ENCODE data around the gene POLDIP2. TPM values are rescaled to one million over a fixed set of nuclear protein-coding genes. Genes with fewer than 3 reads are reported as not detected.

The POLDIP2 gene
- total RNA-seq, 2 experiments from 2014 or later, result 22.1 to 23.9 TPM

- Histone ChIP-seq H3K27ac (ENCODE audit: low read depth in 1 of 2, low read length in 2 of 2) (no peak overlapping the region), H3K4me3 (ENCODE audit: low read length) (peak overlapping the region; percentile 59)
- peaks cover 5% of the 10 kb centered on the region for H3K4me1 Mint-ChIP-seq (ENCODE audit: low read depth)
Measured at GRCh38 chr17:28404812-28405570, 47.7 kb upstream of the POLDIP2 start.

GRCh38 chr17:28404461-28404811 lies 47.1 kb upstream of the POLDIP2 start:
- POLR2A ChIA-PET, result interaction anchor here (1.1 to 2.5 kb wide), 2 partner anchors 12 to 19 kb away, joined by 5 to 8 read pairs; no protein-coding TSS in a partner anchor
- H3K9me3 Mint-ChIP-seq, result no peaks in the 10 kb centered on the region
- no peak overlapping the region for H3K4me3 ChIP-seq (ENCODE audit: low read length)

More at GRCh38 chr17:28404812-28405570, 47.7 kb upstream of the POLDIP2 start:
- H3K36me3 Mint-ChIP-seq (ENCODE audit: low read depth), result no peaks in the 10 kb centered on the region
- no peak for TF ChIP-seq CTCF (IDR thresholded peaks at IDR 0.05)
- Histone ChIP-seq H3K4me1 (ENCODE audit: insufficient read depth, low read length) (peaks cover 24% of the 10 kb centered on the region), H3K27me3 (ENCODE audit: control insufficient read depth in 1 of 2, insufficient read depth in 2 of 2, low read length in 2 of 2) (peaks cover 5 to 8% of the 10 kb centered on the region in 2 experiments), H3K9me3 (ENCODE audit: control insufficient read depth in 1 of 2, insufficient read depth in 1 of 2, low read length in 2 of 2) (no peaks in the 10 kb centered on the region), H3K36me3 (ENCODE audit: insufficient read depth, low read length) (peaks cover 4% of the 10 kb centered on the region)
- intact Hi-C loops (cut with DNase I, micrococcal nuclease), result no loop called here
- no peak overlapping the region for H3K27ac Mint-ChIP-seq
- peak overlapping the region; percentile 82 for H3K4me3 Mint-ChIP-seq
- ATAC-seq (ENCODE audit: poor library complexity), result no peak
- no peak for DNase-seq
- peaks cover 23% of the 10 kb centered on the region for H3K27me3 Mint-ChIP-seq
- ChIA-PET POLR2A (interaction anchor here (1.1 to 2.5 kb wide), 2 partner anchors 12 to 20 kb away, joined by 5 to 8 read pairs; no protein-coding TSS in a partner anchor), CTCF (interaction anchor here (0.6 to 4.4 kb wide), 2 partner anchors 12 to 365 kb away, joined by 3 to 14 read pairs; no protein-coding TSS in a partner anchor)
- H3K9me3 Mint-ChIP-seq, result no peaks in the 10 kb centered on the region

GRCh38 chr17:28404007-28404406 lies 46.7 kb upstream of the POLDIP2 start:
- Mint-ChIP-seq H3K9me3 (no peaks in the 10 kb centered on the region), H3K4me3 (peak overlapping the region; percentile 57), H3K36me3 (ENCODE audit: low read depth) (no peaks in the 10 kb centered on the region), H3K27ac (no peak overlapping the region), H3K4me1 (ENCODE audit: low read depth) (peaks cover 5% of the 10 kb centered on the region), H3K27me3 (peaks cover 23% of the 10 kb centered on the region)
- H3K27me3 ChIP-seq (ENCODE audit: control insufficient read depth in 1 of 2, insufficient read depth in 2 of 2, low read length in 2 of 2), result peaks cover 5 to 8% of the 10 kb centered on the region in 2 experiments
- H3K27ac ChIP-seq (ENCODE audit: low read depth in 1 of 2, low read length in 2 of 2), result no peak overlapping the region
- H3K36me3 ChIP-seq (ENCODE audit: insufficient read depth, low read length), result peaks cover 4% of the 10 kb centered on the region
- POLR2A ChIA-PET, result interaction anchor here (1.1 to 2.5 kb wide), 2 partner anchors 13 to 19 kb away, joined by 5 to 8 read pairs; no protein-coding TSS in a partner anchor
- no peaks in the 10 kb centered on the region for H3K9me3 ChIP-seq (ENCODE audit: control insufficient read depth in 1 of 2, insufficient read depth in 1 of 2, low read length in 2 of 2)
- intact Hi-C loops (cut with DNase I, micrococcal nuclease), result no loop called here
- no peak for TF ChIP-seq CTCF (IDR thresholded peaks at IDR 0.05)
- ATAC-seq (ENCODE audit: poor library complexity) (no peak), DNase-seq (no peak)
- peaks cover 24% of the 10 kb centered on the region for H3K4me1 ChIP-seq (ENCODE audit: insufficient read depth, low read length)
- H3K4me3 ChIP-seq (ENCODE audit: low read length), result no peak overlapping the region
- CTCF ChIA-PET, result interaction anchor here (4.4 kb wide), 1 partner anchor 13 kb away, joined by 14 read pairs; no protein-coding TSS in a partner anchor

More at GRCh38 chr17:28404461-28404811, 47.1 kb upstream of the POLDIP2 start:
- no peak for DNase-seq
- Histone ChIP-seq H3K9me3 (ENCODE audit: control insufficient read depth in 1 of 2, insufficient read depth in 1 of 2, low read length in 2 of 2) (no peaks in the 10 kb centered on the region), H3K36me3 (ENCODE audit: insufficient read depth, low read length) (peaks cover 4% of the 10 kb centered on the region), H3K4me1 (ENCODE audit: insufficient read depth, low read length) (peaks cover 24% of the 10 kb centered on the region), H3K27me3 (ENCODE audit: control insufficient read depth in 1 of 2, insufficient read depth in 2 of 2, low read length in 2 of 2) (peaks cover 5 to 8% of the 10 kb centered on the region in 2 experiments), H3K27ac (ENCODE audit: low read depth in 1 of 2, low read length in 2 of 2) (no peak overlapping the region)
- H3K27me3 Mint-ChIP-seq, result peaks cover 23% of the 10 kb centered on the region
- CTCF ChIA-PET, result interaction anchor here (4.4 kb wide), 1 partner anchor 12 kb away, joined by 14 read pairs; no protein-coding TSS in a partner anchor
- H3K27ac Mint-ChIP-seq, result no peak overlapping the region
- H3K36me3 Mint-ChIP-seq (ENCODE audit: low read depth), result no peaks in the 10 kb centered on the region
- TF ChIP-seq CTCF (IDR thresholded peaks at IDR 0.05), result no peak
- intact Hi-C loops (cut with DNase I, micrococcal nuclease), result no loop called here
- H3K4me3 Mint-ChIP-seq, result peak overlapping the region; percentile 57
- H3K4me1 Mint-ChIP-seq (ENCODE audit: low read depth), result peaks cover 5% of the 10 kb centered on the region
- no peak for ATAC-seq (ENCODE audit: poor library complexity)

All from CD4-positive, alpha-beta T cell (primary cell).